ENCODE results near the gene ZNF223.

The ZNF223 gene

GRCh38 chr19:44113784-44114390 is 62.1 kb downstream of the ZNF223 start:
- no peaks in the 10 kb centered on the region for H3K27me3 ChIP-seq (ENCODE audit: low read depth, low read length)
- H3K9me3 ChIP-seq (ENCODE audit: control insufficient read depth in 1 of 2, low read length in 2 of 2), result peaks cover 5 to 24% of the 10 kb centered on the region in 2 donors
- H3K4me1 ChIP-seq (ENCODE audit: control insufficient read depth in 1 of 2, insufficient read depth in 2 of 2, low read length in 2 of 2), result peaks cover 4 to 16% of the 10 kb centered on the region in 2 donors
- peak overlapping the region; percentile 87 to 97 for H3K4me3 ChIP-seq (ENCODE audit: low read depth in 1 of 2, low read length in 2 of 2)
- H3K27ac ChIP-seq (ENCODE audit: low read length), result peak overlapping the region; percentile 88
- H3K36me3 ChIP-seq (ENCODE audit: control insufficient read depth in 1 of 2, insufficient read depth in 2 of 2, low read length in 2 of 2), result peaks cover 16 to 32% of the 10 kb centered on the region in 2 donors

All from muscle layer of duodenum (tissue), 2 donors.